WERI-Rb-1 (cell line): ENCODE measurements around the gene ASB6.

Experiments
- DNase-seq: peaks from one replicate; pipeline ENCODE4 v3.0.0-alpha.2; 2020
- H3K27ac ChIP-seq: fragments of 250-450 bp; sonication (Bioruptor Pico); 2 replicates; pipeline ENCODE4 v1.5.1; 2020; ENCODE audit warnings: mild to moderate bottlenecking, moderate library complexity
- H3K27me3 ChIP-seq: fragments of 250-450 bp; sonication (Bioruptor Pico); 2 replicates; pipeline ENCODE4 v1.5.1; 2021; ENCODE audit warnings: mild to moderate bottlenecking, low read depth, moderate library complexity; ENCODE audit not compliant: insufficient read depth, severe bottlenecking
- H3K36me3 ChIP-seq: fragments of 250-450 bp; sonication (Bioruptor Pico); 2 replicates; pipeline ENCODE4 v1.5.1; 2020; ENCODE audit warnings: mild to moderate bottlenecking, moderate library complexity
- H3K4me3 ChIP-seq: 2 replicates; pipeline ENCODE4 v1.5.1; 2011; ENCODE audit warnings: low read depth, mild to moderate bottlenecking, control low read depth, low read length
- H3K9me3 ChIP-seq: fragments of 250-450 bp; sonication (Bioruptor Pico); 2 replicates; pipeline ENCODE4 v1.5.1; 2021; ENCODE audit warnings: mild to moderate bottlenecking, moderate library complexity; ENCODE audit not compliant: severe bottlenecking
- TF ChIP-seq, protein P1 (sequence below): IDR thresholded peaks from 2 replicates; pipeline ENCODE4 v1.5.1; 2011; ENCODE audit warnings: low read depth, mild to moderate bottlenecking, control low read depth, inconsistent platforms, low read length

The ASB6 gene

DNA sequence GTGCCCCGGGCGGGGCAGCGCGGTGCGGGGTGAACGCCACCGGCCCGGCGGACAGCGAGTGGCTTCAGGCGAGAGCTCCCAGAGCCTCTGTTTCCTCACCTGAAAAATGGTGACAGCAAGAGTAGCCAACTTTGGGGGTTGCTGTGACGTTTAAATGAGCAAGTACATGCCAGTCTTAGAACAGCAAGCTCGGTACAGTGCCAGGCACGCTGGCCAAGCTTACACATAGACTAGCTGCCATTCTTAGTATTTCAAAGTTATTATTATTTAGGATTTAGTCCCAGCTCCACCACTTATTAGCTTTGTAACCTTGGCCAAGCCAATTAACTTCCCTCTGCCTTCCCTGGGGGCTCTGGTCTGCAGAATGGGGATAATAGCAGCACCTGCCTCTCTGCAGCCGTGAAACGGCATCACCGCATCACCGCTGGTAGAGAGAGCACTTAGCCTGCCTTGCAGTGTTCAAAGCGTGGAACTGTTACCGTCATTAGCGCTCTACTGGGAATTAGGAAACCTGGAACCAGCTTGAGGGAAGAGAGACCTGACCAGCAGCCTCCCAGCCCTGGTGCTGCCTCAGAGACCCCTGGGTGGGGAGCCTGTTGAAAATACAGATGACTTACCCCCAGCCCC lies 21.2 kb downstream of the ASB6 start, which contains the start of gene C9orf50:
C9orf50 (minus strand) TSS at position 433 of the 627 bp plus-strand sequence. CDS start 527 bp downstream, outside the sequence.
- Histone ChIP-seq H3K9me3 (no peaks in the 10 kb centered on the region), H3K4me3 (peak within 1 kb of the TSS; percentile 42), H3K27me3 (peaks cover 3% of the 10 kb centered on the region), H3K36me3 (no peaks in the 10 kb centered on the region), H3K27ac (no peak within 1 kb of the TSS)
- TF ChIP-seq, protein P1, sequence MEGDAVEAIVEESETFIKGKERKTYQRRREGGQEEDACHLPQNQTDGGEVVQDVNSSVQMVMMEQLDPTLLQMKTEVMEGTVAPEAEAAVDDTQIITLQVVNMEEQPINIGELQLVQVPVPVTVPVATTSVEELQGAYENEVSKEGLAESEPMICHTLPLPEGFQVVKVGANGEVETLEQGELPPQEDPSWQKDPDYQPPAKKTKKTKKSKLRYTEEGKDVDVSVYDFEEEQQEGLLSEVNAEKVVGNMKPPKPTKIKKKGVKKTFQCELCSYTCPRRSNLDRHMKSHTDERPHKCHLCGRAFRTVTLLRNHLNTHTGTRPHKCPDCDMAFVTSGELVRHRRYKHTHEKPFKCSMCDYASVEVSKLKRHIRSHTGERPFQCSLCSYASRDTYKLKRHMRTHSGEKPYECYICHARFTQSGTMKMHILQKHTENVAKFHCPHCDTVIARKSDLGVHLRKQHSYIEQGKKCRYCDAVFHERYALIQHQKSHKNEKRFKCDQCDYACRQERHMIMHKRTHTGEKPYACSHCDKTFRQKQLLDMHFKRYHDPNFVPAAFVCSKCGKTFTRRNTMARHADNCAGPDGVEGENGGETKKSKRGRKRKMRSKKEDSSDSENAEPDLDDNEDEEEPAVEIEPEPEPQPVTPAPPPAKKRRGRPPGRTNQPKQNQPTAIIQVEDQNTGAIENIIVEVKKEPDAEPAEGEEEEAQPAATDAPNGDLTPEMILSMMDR = no peak
- DNase-seq = no peak

DNA sequence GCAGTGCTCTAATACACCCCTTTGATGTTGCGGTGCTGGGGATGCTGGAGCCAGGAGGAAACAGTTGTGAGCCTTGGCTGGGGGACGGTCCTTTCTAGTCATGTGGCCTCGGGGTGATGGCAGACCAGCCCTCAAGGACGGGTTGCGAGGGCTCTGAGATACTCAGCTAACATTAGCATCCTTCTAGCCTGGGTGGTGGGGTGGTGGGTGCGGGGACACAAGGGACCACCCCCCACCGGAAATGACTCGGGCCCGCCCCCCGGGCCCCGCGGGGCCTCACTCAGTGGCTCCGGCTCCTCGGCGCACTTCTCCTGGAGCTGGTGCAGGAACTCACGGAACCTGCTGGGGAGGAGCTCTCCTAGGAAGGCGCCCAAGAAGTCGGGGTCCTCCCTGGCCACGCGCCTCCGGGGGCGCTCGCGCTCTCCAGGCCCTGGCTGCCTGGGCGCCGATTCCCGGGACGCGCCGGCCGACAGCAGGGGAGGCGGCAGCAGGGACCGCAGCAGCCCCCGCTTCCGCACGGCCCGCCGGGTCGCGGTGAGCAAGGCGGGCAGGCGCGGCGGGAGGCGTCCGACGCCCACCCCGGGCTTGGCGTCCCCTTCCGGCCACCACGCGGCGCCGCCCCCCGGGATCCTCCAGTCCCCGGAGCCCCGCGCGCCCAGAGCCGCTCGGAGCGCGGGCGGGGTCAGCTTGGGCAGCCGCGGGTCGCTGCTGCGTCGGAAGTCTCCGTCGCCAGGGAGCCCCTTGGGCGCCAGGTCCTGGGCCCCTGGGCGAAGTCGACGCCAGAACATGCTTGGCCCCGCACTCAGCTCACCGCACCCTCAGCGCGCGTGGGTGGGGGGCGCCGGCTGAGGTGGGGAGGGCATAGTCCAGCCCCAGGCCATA lies 21.9 kb downstream of the ASB6 start:
- Histone ChIP-seq H3K27ac (no peak overlapping the region), H3K27me3 (peaks cover 3% of the 10 kb centered on the region), H3K9me3 (no peaks in the 10 kb centered on the region), H3K36me3 (no peaks in the 10 kb centered on the region), H3K4me3 (peak overlapping the region; percentile 42)
- peak; percentile 70 for DNase-seq
- TF ChIP-seq, protein P1 = peak; percentile 56

DNA sequence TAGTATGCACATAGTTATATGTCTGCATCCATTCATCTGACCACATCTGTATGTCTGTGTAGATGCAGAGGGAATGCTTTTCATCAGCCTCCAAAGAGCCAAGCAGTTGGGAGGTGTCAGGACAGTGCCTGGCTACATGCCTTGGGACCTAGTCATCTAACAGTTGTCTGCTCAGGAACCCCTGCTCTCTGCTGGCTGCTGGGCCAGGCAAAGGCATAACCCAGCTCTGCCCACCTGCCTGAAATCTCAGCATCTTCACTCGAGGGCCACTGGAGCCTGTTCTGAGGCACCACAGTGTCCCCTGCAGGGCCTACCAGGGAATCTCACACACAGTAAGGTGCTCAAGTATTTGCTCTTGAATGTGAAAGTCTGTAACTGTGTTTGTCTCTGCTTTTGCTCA lies 24.8 kb downstream of the ASB6 start:
- Histone ChIP-seq H3K27ac (no peak overlapping the region), H3K36me3 (no peaks in the 10 kb centered on the region), H3K27me3 (peaks cover 3% of the 10 kb centered on the region), H3K9me3 (no peaks in the 10 kb centered on the region), H3K4me3 (no peak overlapping the region)
- DNase-seq = peak; percentile 75
- TF ChIP-seq, protein P1 = peak; percentile 97

DNA sequence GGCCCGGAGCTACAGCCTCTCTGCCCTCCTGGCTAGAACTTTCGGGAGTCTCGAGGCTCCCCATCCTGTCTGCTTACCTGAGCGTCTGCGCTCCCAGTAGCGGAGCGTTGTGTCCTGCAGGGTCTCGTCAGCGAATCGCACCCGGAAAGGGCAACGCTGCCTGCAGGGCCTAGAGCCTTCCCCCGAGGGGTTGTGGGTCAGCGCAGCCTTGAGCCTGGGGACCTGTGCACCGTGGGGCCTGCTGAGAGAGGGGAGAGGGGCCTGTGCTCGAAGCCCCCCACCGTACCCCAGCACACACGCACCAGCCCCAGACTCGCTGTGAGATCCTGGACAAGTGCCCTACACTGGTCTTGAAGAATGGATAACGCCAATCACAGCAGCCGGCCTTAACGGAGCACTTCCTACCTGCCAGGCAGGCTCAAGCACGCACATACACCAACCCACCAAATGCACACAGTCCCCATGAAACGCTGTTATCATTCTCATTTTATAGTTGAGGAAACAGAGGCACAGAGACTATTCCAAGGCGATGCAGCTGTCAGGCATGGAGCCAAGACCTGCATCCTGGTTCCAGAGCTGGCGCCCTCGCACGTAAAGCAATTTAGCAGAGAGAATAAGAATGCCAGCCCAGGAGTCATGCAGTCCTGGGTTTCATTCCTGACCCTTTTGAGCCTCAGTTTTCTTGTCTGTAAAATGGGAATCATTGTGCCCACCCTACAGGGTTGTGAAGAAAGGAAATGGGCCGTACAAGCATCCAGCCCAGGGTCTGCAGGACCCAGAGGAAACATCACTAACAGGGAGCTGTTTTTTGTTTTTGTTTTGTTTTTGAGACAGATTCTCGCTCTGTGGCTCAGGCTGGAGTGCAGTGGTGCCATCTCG lies 26.3 kb downstream of the ASB6 start:
- DNase-seq = no peak
- Histone ChIP-seq H3K9me3 (no peaks in the 10 kb centered on the region), H3K36me3 (no peaks in the 10 kb centered on the region), H3K27me3 (no peaks in the 10 kb centered on the region), H3K27ac (no peak overlapping the region), H3K4me3 (no peak overlapping the region)
- TF ChIP-seq, protein P1 = no peak

DNA sequence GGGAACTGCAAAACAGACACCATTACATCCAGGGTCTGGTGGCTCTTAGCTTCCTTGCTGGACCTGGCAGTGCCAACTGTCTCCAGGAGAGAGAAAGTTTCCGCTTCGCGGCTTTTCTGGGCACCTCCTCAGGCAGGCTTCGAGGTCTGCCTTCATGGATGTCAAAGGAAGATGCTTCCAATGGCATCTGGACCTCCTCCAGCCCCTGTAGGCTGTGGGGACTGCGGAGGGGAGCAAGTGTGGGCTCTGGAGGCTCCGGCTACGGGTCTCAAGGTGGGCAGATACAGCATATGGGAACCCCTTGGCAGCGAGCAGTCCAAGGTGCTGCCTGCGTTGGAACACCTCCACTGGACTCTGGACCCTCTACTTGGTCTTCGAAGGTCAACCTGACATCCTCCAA lies 27.0 kb downstream of the ASB6 start:
- DNase-seq = no peak
- Histone ChIP-seq H3K27me3 (no peaks in the 10 kb centered on the region), H3K27ac (no peak overlapping the region), H3K4me3 (no peak overlapping the region), H3K36me3 (no peaks in the 10 kb centered on the region), H3K9me3 (no peaks in the 10 kb centered on the region)
- TF ChIP-seq, protein P1 = no peak
